ENCODE results near the gene EPHB3. TPM values are rescaled to one million over a fixed set of nuclear protein-coding genes. Genes with fewer than 3 reads are reported as not detected.

Gene EPHB3
- total and polyA plus RNA-seq, 2 donors (not counting 3 experiments of a cell fraction or from before 2014, with no cell fraction given), result 0.01 TPM; not detected in 1

GRCh38 chr3:184584464-184584891 is 22.9 kb downstream of the EPHB3 start:
- H2AFZ ChIP-seq (ENCODE audit: low read depth, low read length), result no peak overlapping the region
- no peaks in the 10 kb centered on the region for H4K20me1 ChIP-seq (replicated peaks; ENCODE audit: control insufficient read depth, extremely low read depth, insufficient read depth, low read length)
- H3K36me3 ChIP-seq (ENCODE audit: control insufficient read depth in 2 of 2, extremely low read depth in 1 of 2, insufficient read depth in 2 of 2, low read length in 2 of 2), result no peaks in the 10 kb centered on the region
- no peak overlapping the region for H3K4me3 ChIP-seq (replicated peaks in 1 of 3; ENCODE audit: insufficient read depth in 1 of 3, low read depth in 1 of 3, low read length in 3 of 3)
- TF ChIP-seq MYC (IDR thresholded peaks at IDR 0.05; ENCODE audit: low read depth, low read length) (no peak), POLR2AphosphoS5 (IDR thresholded peaks at IDR 0.05; ENCODE audit: insufficient read depth, low read depth, low read length) (no peak), POLR2A (IDR thresholded peaks at IDR 0.05; ENCODE audit: low read depth, low read length) (no peak), CTCF (IDR thresholded peaks at IDR 0.05; ENCODE audit: extremely low read depth in 1 of 2, insufficient read depth in 1 of 2, low read depth in 1 of 2, low read length in 2 of 2) (no peak), FOS (IDR thresholded peaks at IDR 0.05; ENCODE audit: borderline replicate concordance, insufficient read depth, low read length) (no peak), JUN (IDR thresholded peaks at IDR 0.05; ENCODE audit: borderline replicate concordance, insufficient read depth, insufficient read length, low read depth) (no peak), GATA2 (IDR thresholded peaks at IDR 0.05; ENCODE audit: insufficient read depth, insufficient read length, low read depth, low read length) (no peak), MAX (IDR thresholded peaks at IDR 0.05; ENCODE audit: insufficient read depth, insufficient read length) (no peak), EZH2 (IDR thresholded peaks at IDR 0.05; ENCODE audit: borderline replicate concordance, low read depth, low read length, severe bottlenecking) (no peak)
- H3K27me3 ChIP-seq (ENCODE audit: control insufficient read depth in 2 of 2, insufficient read depth in 2 of 2, low read length in 2 of 2), result peaks cover 18 to 36% of the 10 kb centered on the region in 2 experiments
- no peak for FAIRE-seq
- DNase-seq (ENCODE audit: low read depth, low spot score), result no peak
- dilution Hi-C loops (cut with MboI; ENCODE audit: extremely low pct_ligation_motif_present, low sequenced_read_pairs) (no loop called here), intact Hi-C loops (cut with micrococcal nuclease) (loop anchor here (5.0 kb wide), 1 partner anchor 128 kb away; the partner anchor contains the start of gene MAGEF1)
- no peak overlapping the region for H3K4me2 ChIP-seq (ENCODE audit: insufficient read depth, low read length)
- H3K9me3 ChIP-seq (replicated peaks; ENCODE audit: control insufficient read depth, insufficient read depth, low read length), result no peaks in the 10 kb centered on the region
- no peak overlapping the region for H3K9ac ChIP-seq (replicated peaks; ENCODE audit: extremely low read depth, insufficient read depth, low read length)
- H3K27ac ChIP-seq (ENCODE audit: insufficient read depth, low read depth, low read length), result no peak overlapping the region
- BruUV-seq (replicated peaks), result no TSS peak
- POLR2A ChIA-PET, result no interaction called here
- no peaks in the 10 kb centered on the region for H3K9me1 ChIP-seq (replicated peaks; ENCODE audit: control insufficient read depth, extremely low read depth, insufficient read depth, low read length)
- H3K4me1 ChIP-seq (ENCODE audit: control insufficient read depth, extremely low read depth, insufficient read depth, low read length), result peaks cover 5% of the 10 kb centered on the region
- CTCF ChIA-PET, result interaction anchor here (2.0 kb wide), 1 partner anchor 189 kb away, joined by 4 read pairs; no protein-coding TSS in a partner anchor
- H3K79me2 ChIP-seq (ENCODE audit: control insufficient read depth, insufficient read depth, low read length), result no peaks in the 10 kb centered on the region

Data from endothelial cell of umbilical vein (primary cell).